Endothelial cell of umbilical vein (primary cell): Measurements from ENCODE around the gene GCNT2. TPM values are rescaled to one million over a fixed set of nuclear protein-coding genes. Genes with fewer than 3 reads are reported as not detected.

Source experiments
- BruUV-seq: library from RNA; stranded (reverse); fragments of 400-500 nt; replicated peaks from 2 replicates; lab custom pipeline; 2021; lab: Mats Ljungman, UMichigan
- CTCF ChIA-PET: fragments of 300-600, 350-600 bp; sonication (Branson Sonifier 250); formaldehyde crosslinking; loops from one replicate; lab custom pipeline; 2021; ENCODE audit warnings: antibody characterized with exemption, inconsistent platforms; lab: Charles Lee
- POLR2A ChIA-PET: fragments of 300-600, 350-600 bp; sonication (Branson Sonifier 250); formaldehyde crosslinking; loops from one replicate; lab custom pipeline; 2021; ENCODE audit warnings: antibody characterized with exemption, inconsistent platforms; lab: Charles Lee
- DNase-seq: peaks from one replicate; pipeline ENCODE4 v3.0.0-alpha.2; 2011; ENCODE audit warnings: low read depth, low spot score
- FAIRE-seq: peaks from 2 replicates; lab custom pipeline; 2011; peaks lifted over from hg19 to GRCh38; lab: Jason Lieb, UNC
- H2AFZ ChIP-seq: 2 replicates; pipeline ENCODE4 v1.6.0; 2012; ENCODE audit warnings: low read depth, low read length, control low read depth, inconsistent platforms
- H3K27ac ChIP-seq: 2 replicates; pipeline ENCODE4 v1.5.1; 2011; ENCODE audit warnings: low read depth, mild to moderate bottlenecking, control low read depth, low read length, moderate library complexity; ENCODE audit not compliant: insufficient read depth
- H3K27me3 ChIP-seq, 2 experiments: 2 replicates each; pipeline versions ENCODE4 v1.6.0 to v1.6.1; 2011; ENCODE audit warnings: low read length in 2 of 2, mixed read lengths in 1 of 2; ENCODE audit not compliant: control insufficient read depth in 2 of 2, insufficient read depth in 2 of 2
- H3K36me3 ChIP-seq, 2 experiments: 2 replicates in 1 of 2; 3 replicates in 1 of 2; pipeline ENCODE4 v1.5.1; 2011; ENCODE audit warnings: low read length in 2 of 2, mild to moderate bottlenecking in 1 of 2, moderate library complexity in 1 of 2; ENCODE audit not compliant: control insufficient read depth in 2 of 2, insufficient read depth in 2 of 2; ENCODE audit errors: extremely low read depth in 1 of 2
- H3K4me1 ChIP-seq: 3 replicates; pipeline ENCODE4 v1.5.1; 2011; ENCODE audit warnings: mild to moderate bottlenecking, low read length; ENCODE audit not compliant: control insufficient read depth, insufficient read depth; ENCODE audit errors: extremely low read depth
- H3K4me2 ChIP-seq: 2 replicates; pipeline ENCODE4 v1.6.1; 2011; ENCODE audit warnings: low read length, control low read depth, mixed read lengths; ENCODE audit not compliant: insufficient read depth
- H3K4me3 ChIP-seq, 3 experiments: fragments of 200-600 bp in 1 of 3; sonication (generic), shearing (Covaris generic) in 1 of 3; replicated peaks in 1 of 3; 2 replicates each; pipeline ENCODE4 v1.5.1; 2011 to 2016; ENCODE audit warnings: control low read depth in 3 of 3, low read length in 3 of 3, mild to moderate bottlenecking in 2 of 3, inconsistent platforms in 1 of 3, low read depth in 1 of 3, moderate library complexity in 1 of 3; ENCODE audit not compliant: insufficient read depth in 1 of 3
- H3K79me2 ChIP-seq: 2 replicates; pipeline ENCODE4 v1.6.0; 2012; ENCODE audit warnings: low read length, inconsistent platforms; ENCODE audit not compliant: control insufficient read depth, insufficient read depth
- H3K9ac ChIP-seq: replicated peaks from 2 replicates; pipeline ENCODE3; 2011; ENCODE audit warnings: low read length, control low read depth; ENCODE audit not compliant: insufficient read depth; ENCODE audit errors: extremely low read depth
- H3K9me1 ChIP-seq: replicated peaks from 3 replicates; pipeline ENCODE4 v1.6.0; 2011; ENCODE audit warnings: mild to moderate bottlenecking, low read length; ENCODE audit not compliant: control insufficient read depth, insufficient read depth; ENCODE audit errors: extremely low read depth
- H3K9me3 ChIP-seq: replicated peaks from 2 replicates; pipeline ENCODE4 v1.5.1; 2012; ENCODE audit warnings: low read length, inconsistent platforms; ENCODE audit not compliant: control insufficient read depth, insufficient read depth
- H4K20me1 ChIP-seq: replicated peaks from 2 replicates; pipeline ENCODE3; 2011; ENCODE audit warnings: mild to moderate bottlenecking, low read length; ENCODE audit not compliant: control insufficient read depth, insufficient read depth; ENCODE audit errors: extremely low read depth
- EZH2 ChIP-seq: IDR thresholded peaks from 2 replicates; pipeline ENCODE4 v1.6.1; 2012; ENCODE audit warnings: borderline replicate concordance, low read depth, mild to moderate bottlenecking, moderate library complexity, low read length, inconsistent platforms; ENCODE audit not compliant: severe bottlenecking
- FOS ChIP-seq: IDR thresholded peaks from 2 replicates; pipeline ENCODE4 v1.6.1; 2011; ENCODE audit warnings: mild to moderate bottlenecking, low read length, moderate library complexity, borderline replicate concordance; ENCODE audit not compliant: insufficient read depth
- GATA2 ChIP-seq: IDR thresholded peaks from 2 replicates; pipeline ENCODE4 v1.7.0; 2011; ENCODE audit warnings: low read depth, mild to moderate bottlenecking, moderate library complexity, mixed read lengths, low read length; ENCODE audit not compliant: insufficient read length, insufficient read depth
- JUN ChIP-seq: IDR thresholded peaks from 2 replicates; pipeline ENCODE4 v1.6.1; 2011; ENCODE audit warnings: borderline replicate concordance, low read depth; ENCODE audit not compliant: insufficient read length, insufficient read depth
- MYC ChIP-seq: IDR thresholded peaks from one replicate; pipeline ENCODE4 v1.6.1; 2011; ENCODE audit warnings: mild to moderate bottlenecking, low read depth, low read length
- POLR2A ChIP-seq: IDR thresholded peaks from 2 replicates; pipeline ENCODE4 v1.6.1; 2012; ENCODE audit warnings: low read depth, mild to moderate bottlenecking, control low read depth, low read length
- POLR2AphosphoS5 ChIP-seq: IDR thresholded peaks from 2 replicates; pipeline ENCODE4 v1.6.1; 2012; ENCODE audit warnings: low read depth, mild to moderate bottlenecking, control low read depth, low read length, moderate library complexity; ENCODE audit not compliant: insufficient read depth
- dilution Hi-C: fragments of 300-500 bp; cut with MboI; formaldehyde crosslinking; loops from one replicate; pipeline ENCODE4 v1.15.0; 2019; ENCODE audit warnings: low sequenced_read_pairs; ENCODE audit not compliant: extremely low pct_ligation_motif_present
- intact Hi-C: fragments of 100-400 bp; cut with micrococcal nuclease; formaldehyde crosslinking; loops from one replicate; pipeline ENCODE4 v1.10.0; 2022
- polyA plus RNA-seq, 4 experiments: library from polyadenylated mRNA; depleted of rRNA in 3 of 4; stranded (reverse) in 3 of 4; unstranded in 1 of 4; fragments of >200 nt; gene quantifications; 2 replicates each; pipeline versions ENCODE4 v1.2.1 to v1.2.3, GENCODE V29; 2011 to 2012; ENCODE audit warnings: missing spikeins in 1 of 4
- total RNA-seq: library from RNA; stranded (reverse); gene quantifications from 2 replicates; pipeline ENCODE4 v1.2.3, GENCODE V29; 2021
- TF ChIP-seq, protein P1 (sequence below): IDR thresholded peaks from 2 replicates; pipeline ENCODE4 v1.6.1; 2011; ENCODE audit not compliant: insufficient read depth, insufficient read length
- TF ChIP-seq, protein P2 (sequence below), 2 donors: IDR thresholded peaks; 1 replicate in 1 of 2; 2 replicates in 1 of 2; pipeline ENCODE4 v1.5.1; 2011; ENCODE audit warnings: low read length in 2 of 2, mild to moderate bottlenecking in 2 of 2, moderate library complexity in 2 of 2, control low read depth in 1 of 2, inconsistent platforms in 1 of 2, low read depth in 1 of 2; ENCODE audit not compliant: insufficient read depth in 1 of 2; ENCODE audit errors: extremely low read depth in 1 of 2

The GCNT2 gene
- total and polyA plus RNA-seq, 2 donors (not counting 3 experiments of a cell fraction or from before 2014, with no cell fraction given) = 3.8 to 10.9 TPM

GRCh38 chr6:10624836-10625235 lies 103.7 kb downstream of the GCNT2 start:
- intact Hi-C loops (no loop called here), dilution Hi-C loops (no loop called here)
- no peak for TF ChIP-seq POLR2AphosphoS5
- TF ChIP-seq EZH2 = no peak
- no peak for TF ChIP-seq GATA2
- no peak for TF ChIP-seq JUN
- TF ChIP-seq POLR2A = no peak
- TF ChIP-seq, protein P1, sequence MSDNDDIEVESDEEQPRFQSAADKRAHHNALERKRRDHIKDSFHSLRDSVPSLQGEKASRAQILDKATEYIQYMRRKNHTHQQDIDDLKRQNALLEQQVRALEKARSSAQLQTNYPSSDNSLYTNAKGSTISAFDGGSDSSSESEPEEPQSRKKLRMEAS = no peak
- TF ChIP-seq FOS = no peak
- no peak for TF ChIP-seq MYC
- TF ChIP-seq, protein P2, sequence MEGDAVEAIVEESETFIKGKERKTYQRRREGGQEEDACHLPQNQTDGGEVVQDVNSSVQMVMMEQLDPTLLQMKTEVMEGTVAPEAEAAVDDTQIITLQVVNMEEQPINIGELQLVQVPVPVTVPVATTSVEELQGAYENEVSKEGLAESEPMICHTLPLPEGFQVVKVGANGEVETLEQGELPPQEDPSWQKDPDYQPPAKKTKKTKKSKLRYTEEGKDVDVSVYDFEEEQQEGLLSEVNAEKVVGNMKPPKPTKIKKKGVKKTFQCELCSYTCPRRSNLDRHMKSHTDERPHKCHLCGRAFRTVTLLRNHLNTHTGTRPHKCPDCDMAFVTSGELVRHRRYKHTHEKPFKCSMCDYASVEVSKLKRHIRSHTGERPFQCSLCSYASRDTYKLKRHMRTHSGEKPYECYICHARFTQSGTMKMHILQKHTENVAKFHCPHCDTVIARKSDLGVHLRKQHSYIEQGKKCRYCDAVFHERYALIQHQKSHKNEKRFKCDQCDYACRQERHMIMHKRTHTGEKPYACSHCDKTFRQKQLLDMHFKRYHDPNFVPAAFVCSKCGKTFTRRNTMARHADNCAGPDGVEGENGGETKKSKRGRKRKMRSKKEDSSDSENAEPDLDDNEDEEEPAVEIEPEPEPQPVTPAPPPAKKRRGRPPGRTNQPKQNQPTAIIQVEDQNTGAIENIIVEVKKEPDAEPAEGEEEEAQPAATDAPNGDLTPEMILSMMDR (IDR thresholded peaks at IDR 0.05; ENCODE audit: extremely low read depth in 1 of 2, insufficient read depth in 1 of 2, low read depth in 1 of 2, low read length in 2 of 2) = no peak
- H3K79me2 ChIP-seq = no peaks in the 10 kb centered on the region
- H2AFZ ChIP-seq = no peak overlapping the region
- no peaks in the 10 kb centered on the region for H3K27me3 ChIP-seq
- no peaks in the 10 kb centered on the region for H4K20me1 ChIP-seq
- no peak for DNase-seq
- CTCF ChIA-PET = no interaction called here
- H3K36me3 ChIP-seq = peaks cover 0 to 2% of the 10 kb centered on the region in 2 experiments
- H3K4me1 ChIP-seq = no peaks in the 10 kb centered on the region
- no peak overlapping the region for H3K4me2 ChIP-seq
- POLR2A ChIA-PET = no interaction called here
- BruUV-seq = no TSS peak
- no peak overlapping the region for H3K27ac ChIP-seq
- no peak overlapping the region for H3K9ac ChIP-seq
- no peaks in the 10 kb centered on the region for H3K9me1 ChIP-seq
- FAIRE-seq = no peak
- no peaks in the 10 kb centered on the region for H3K9me3 ChIP-seq
- no peak overlapping the region for H3K4me3 ChIP-seq
